HT-29 (cell line): Measurements from ENCODE around the gene KDM3B. TPM values are rescaled to one million over a fixed set of nuclear protein-coding genes. Genes with fewer than 3 reads are reported as not detected.
"Not testable (repeated sequence)": the region's sequence is repeated elsewhere in the genome, so short reads cannot be mapped to it uniquely, and the experiment has no call there.

Source experiments
- DNase-seq: peaks from one replicate; pipeline ENCODE4 v3.0.0-alpha.2; 2015; ENCODE audit warnings: low spot score
- small RNA-seq: library from RNA; depleted of rRNA; stranded (forward); fragments of <200 nt; gene quantifications from one replicate; pipeline ENCODE3, GENCODE V24; 2014
- total RNA-seq: library from RNA; depleted of rRNA; stranded (reverse); fragments of >200 nt; shearing (Covaris generic); gene quantifications from 2 replicates; pipeline ENCODE4 v1.2.3, GENCODE V29; 2014; rRNA removed

The KDM3B gene
- total RNA-seq, 1 experiment from 2014 or later: 34.9 TPM

DNA sequence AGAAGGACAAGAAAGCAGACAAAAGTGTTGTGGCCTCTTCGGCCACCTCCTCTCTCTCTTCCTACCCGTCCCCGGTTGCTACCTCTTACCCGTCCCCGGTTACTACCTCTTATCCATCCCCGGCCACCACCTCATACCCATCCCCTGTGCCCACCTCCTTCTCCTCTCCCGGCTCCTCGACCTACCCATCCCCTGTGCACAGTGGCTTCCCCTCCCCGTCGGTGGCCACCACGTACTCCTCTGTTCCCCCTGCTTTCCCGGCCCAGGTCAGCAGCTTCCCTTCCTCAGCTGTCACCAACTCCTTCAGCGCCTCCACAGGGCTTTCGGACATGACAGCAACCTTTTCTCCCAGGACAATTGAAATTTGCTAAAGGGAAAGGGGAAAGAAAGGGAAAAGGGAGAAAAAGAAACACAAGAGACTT is 115.2 kb downstream of the KDM3B start:
- no peak for DNase-seq

DNA sequence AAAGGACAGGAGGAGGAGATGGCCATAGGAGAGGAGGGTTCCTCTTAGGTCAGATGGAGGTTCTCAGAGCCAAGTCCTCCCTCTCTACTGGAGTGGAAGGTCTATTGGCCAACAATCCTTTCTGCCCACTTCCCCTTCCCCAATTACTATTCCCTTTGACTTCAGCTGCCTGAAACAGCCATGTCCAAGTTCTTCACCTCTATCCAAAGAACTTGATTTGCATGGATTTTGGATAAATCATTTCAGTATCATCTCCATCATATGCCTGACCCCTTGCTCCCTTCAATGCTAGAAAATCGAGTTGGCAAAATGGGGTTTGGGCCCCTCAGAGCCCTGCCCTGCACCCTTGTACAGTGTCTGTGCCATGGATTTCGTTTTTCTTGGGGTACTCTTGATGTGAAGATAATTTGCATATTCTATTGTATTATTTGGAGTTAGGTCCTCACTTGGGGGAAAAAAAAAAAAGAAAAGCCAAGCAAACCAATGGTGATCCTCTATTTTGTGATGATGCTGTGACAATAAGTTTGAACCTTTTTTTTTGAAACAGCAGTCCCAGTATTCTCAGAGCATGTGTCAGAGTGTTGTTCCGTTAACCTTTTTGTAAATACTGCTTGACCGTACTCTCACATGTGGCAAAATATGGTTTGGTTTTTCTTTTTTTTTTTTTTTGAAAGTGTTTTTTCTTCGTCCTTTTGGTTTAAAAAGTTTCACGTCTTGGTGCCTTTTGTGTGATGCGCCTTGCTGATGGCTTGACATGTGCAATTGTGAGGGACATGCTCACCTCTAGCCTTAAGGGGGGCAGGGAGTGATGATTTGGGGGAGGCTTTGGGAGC is 115.9 kb downstream of the KDM3B start:
- peak; percentile 38 for DNase-seq

DNA sequence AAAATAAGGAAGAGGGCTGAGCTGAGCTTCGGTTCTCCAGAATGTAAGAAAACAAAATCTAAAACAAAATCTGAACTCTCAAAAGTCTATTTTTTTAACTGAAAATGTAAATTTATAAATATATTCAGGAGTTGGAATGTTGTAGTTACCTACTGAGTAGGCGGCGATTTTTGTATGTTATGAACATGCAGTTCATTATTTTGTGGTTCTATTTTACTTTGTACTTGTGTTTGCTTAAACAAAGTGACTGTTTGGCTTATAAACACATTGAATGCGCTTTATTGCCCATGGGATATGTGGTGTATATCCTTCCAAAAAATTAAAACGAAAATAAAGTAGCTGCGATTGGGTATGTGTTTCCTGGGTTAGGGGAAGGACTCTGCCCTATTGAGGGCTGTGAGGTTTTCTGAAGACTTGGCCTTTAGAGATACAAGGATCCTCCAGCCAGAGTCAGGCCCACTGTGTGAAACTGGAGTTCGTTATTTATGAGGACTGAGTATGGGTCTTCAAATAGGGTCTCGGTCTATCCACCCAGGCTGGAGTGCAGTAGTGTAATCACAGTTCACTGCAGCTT is 116.6 kb downstream of the KDM3B start:
- DNase-seq: no peak

DNA sequence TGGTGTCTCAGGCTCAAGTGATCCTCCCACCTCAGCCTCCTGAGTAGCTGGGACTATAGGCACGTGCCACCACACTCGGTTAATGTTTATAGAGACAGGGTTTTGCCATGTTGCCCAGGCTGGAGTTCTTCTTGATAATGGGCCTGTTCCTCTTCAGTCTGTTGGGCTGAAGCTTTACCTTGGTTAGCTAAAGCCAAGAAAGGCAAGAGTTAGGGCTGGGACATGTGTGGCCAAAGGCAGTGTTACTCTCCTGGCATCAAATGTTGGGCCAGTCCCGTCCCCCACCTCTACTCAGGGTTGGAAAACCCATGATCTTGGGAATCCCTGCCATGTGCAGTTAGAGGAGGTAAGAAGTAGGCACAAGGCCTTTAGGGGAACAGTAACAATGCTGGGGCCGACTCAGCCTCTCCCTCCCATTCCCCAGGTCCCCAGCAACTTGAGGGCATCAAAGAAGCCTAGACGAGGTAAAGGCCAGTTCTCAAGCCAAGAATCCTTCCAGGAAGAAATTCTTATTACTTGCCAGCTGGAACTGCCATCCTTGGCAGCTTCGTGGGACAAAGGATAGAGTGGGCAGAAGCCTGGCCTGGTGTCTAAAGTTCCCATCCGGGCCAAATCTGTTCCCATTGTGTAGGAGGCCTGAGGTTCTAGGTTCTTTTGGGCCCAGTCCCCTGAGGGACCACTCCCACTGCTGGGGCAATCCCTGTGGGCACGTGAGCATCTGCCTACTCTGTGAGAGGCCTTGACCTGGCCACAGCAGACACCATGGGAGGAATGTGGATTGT is 117.2 kb downstream of the KDM3B start:
- peak; percentile 90 for DNase-seq

DNA sequence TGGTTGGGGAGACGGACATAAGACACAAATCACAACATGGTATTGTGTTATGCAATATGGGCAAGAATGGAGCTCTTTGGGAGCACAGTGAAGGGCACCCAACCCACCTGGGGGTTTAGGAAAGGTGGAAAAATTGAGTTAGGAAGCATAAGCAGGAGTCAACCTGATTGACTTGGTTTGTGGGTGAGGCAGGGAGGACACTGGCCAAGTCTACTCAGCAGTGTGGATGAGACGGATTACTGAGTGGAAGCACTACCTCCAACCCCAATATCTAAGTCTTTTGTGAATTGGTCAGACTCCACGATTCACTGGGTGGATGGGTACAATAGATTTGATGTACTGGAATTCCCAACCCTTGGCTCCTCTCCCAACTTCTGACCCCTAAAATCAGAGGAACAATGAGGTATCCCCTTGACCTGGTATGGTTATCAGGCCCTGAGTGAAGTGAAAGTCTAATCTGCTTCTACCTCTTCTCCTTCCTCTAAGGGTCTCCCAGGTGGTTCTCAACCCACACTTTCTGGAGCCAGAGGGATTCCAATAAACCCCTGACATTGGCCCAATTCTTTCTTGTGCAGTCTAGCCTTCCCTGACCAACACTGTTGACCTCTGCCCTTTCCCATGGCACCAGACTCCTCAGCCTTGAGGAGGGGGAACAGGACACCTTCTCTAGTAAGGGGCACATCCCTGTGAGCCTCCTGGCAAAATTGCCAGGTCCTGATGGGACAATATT is 118.0 kb downstream of the KDM3B start:
- no peak for DNase-seq

DNA sequence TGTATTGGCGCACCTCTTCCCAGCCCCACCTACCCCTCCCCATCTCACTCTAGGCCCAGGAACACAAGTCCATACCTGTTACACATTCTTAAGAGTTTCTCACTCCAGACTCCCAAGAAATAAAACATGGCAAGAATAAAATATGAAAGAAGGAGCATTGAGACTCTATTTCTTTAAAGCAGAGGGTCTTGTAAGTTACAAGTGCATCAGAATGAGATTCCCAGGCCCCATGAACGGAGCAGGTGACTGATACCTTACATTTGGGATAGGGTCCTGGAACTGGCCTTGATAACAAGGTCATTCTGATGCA is 118.5 kb downstream of the KDM3B start:
- DNase-seq: no peak

DNA sequence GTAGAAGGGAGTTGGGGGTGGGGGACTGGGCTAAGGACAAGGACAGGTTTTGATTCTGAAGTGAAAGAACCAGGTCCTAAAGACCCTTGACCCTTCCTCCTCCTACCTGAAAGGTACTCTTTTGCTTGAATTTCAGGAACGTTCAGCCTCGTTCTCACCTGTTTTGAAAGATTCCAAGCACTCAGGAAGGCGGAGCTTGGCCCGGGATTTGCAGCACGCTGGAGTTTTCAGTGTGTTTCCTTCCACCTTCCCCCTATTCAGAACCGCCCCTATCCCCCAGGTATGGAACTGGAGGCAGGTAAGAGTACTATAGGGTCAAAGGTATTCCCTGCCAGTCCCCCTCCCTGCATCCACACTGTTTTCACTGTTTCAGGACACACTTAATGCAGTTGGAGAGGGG is 119.9 kb downstream of the KDM3B start:
- DNase-seq: no peak

DNA sequence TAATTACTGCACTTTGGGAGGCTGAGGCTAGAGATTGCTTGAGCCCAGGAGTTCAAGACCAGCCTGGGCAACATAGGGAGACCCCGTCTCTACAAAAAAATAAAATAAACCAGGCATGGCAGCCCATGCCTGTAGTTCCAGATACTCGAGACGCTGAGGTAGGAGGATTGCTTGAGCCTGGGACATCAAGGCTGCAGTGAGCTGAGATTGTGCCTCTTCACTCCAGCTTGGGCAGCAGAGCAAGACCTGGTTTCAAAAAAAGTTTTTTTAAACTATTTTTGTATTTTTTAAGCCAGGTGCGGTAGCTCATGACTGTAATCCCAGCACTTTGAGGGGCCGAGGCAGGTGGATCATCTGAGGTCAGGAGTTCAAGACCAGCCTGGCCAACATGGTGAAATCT is 120.7 kb downstream of the KDM3B start:
- DNase-seq: not testable (repeated sequence)

DNA sequence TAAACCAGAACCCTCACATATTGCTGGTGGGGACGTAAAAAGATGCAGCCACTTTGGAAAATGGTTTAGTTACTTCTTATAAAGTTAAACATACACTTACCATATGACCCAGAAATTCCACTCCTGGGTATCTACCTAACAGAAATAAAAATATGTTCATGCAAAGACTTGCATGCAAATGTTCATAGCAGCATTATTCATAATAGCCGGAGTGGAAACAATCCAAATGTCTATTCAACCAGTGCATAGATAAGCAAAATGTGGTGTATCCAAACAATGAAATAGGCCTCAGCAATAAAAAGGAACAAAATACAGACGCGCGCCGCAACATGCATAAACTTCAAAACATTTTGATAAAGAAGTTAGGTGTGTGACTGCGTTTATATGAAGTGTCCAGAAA is 124.4 kb downstream of the KDM3B start:
- no peak for DNase-seq

DNA sequence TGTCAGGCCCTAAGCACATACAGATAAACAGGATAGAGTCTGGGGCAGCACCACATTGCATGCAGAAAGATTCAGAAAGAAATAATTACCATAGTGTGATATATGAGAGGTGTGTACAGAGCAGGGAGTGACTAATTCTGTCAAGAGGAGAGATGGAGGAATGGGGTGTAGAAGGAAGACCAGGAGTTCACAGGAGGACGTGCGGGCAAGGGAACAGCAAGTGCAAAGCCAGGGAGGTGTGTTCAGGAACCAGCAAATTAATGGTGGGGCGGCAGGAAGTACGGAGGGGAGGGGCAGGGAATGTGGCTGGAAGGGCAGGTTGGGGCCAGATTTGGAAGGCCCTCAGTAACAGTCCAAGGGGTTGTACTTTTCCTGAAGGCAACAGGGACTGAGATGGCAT is 130.2 kb downstream of the KDM3B start:
- DNase-seq: no peak

Small RNA genes within 50 kb of the gene (small RNA-seq; reads per million reads assigned to genes)
- not detected for gene AC113403.1

Other genes starting within 250 kb of the KDM3B start
- not detected in 2 replicates for gene NME5, start 213.3 kb upstream of the KDM3B start, total RNA-seq
- gene BRD8, start 174.1 kb upstream of the KDM3B start, total RNA-seq: 34.7 and 44.4 TPM in 2 replicates
- gene KIF20A, start 173.6 kb upstream of the KDM3B start, total RNA-seq: 32.7 and 36.8 TPM in 2 replicates
- 7.3 and 11.5 TPM in 2 replicates for gene CDC23, start 139.4 kb upstream of the KDM3B start, total RNA-seq
- not detected in 2 replicates for gene GFRA3, start 78.1 kb upstream of the KDM3B start, total RNA-seq
- 13.4 and 13.6 TPM in 2 replicates for gene CDC25C, start 20.9 kb upstream of the KDM3B start, total RNA-seq
- 30.4 and 37.5 TPM in 2 replicates for gene FAM53C, start 14.4 kb upstream of the KDM3B start, total RNA-seq
- 0.03 and 0.05 TPM in 2 replicates for gene REEP2, start 86.4 kb downstream of the KDM3B start, total RNA-seq
- 20.1 and 27.8 TPM in 2 replicates for gene EGR1, start 112.8 kb downstream of the KDM3B start, total RNA-seq
- gene ETF1, start 190.6 kb downstream of the KDM3B start, total RNA-seq: 75.0 and 81.0 TPM in 2 replicates
- 300 and 305 TPM in 2 replicates for gene HSPA9, start 222.7 kb downstream of the KDM3B start, total RNA-seq